HAP-1 (cell line): ENCODE data around the gene ZNF664.

Experiments
- DNase-seq, 2 experiments: peaks; one replicate each; pipeline ENCODE4 v3.0.0-alpha.2; 2016 to 2020; ENCODE audit warnings: low spot score in 2 of 2
- H3K27me3 ChIP-seq: fragments of 250-450 bp; sonication (Bioruptor Pico); 2 replicates; pipeline ENCODE4 v1.5.1; 2020; ENCODE audit warnings: low read depth, mild to moderate bottlenecking, moderate library complexity
- H3K36me3 ChIP-seq: fragments of 250-450 bp; sonication (Bioruptor Pico); replicated peaks from 2 replicates; pipeline ENCODE4 v1.5.1; 2020; ENCODE audit warnings: mild to moderate bottlenecking
- H3K4me1 ChIP-seq: fragments of 250-450 bp; sonication (Bioruptor Pico); 2 replicates; pipeline ENCODE4 v1.5.1; 2020; ENCODE audit warnings: mild to moderate bottlenecking
- H3K4me3 ChIP-seq: fragments of 250-450 bp; sonication (Bioruptor Pico); 2 replicates; pipeline ENCODE4 v1.5.1; 2020; ENCODE audit warnings: mild to moderate bottlenecking, moderate library complexity
- H3K9me3 ChIP-seq: fragments of 250-450 bp; sonication (Bioruptor Pico); 2 replicates; pipeline ENCODE4 v1.5.1; 2020; ENCODE audit warnings: mild to moderate bottlenecking, moderate library complexity
- in situ Hi-C: fragments of 300-500 bp; cut with MboI; formaldehyde crosslinking; loops from 3 replicates; pipeline ENCODE4 v1.14.3; 2020; ENCODE audit warnings: low sequenced_read_pairs, inconsistent platforms, mixed read lengths

The ZNF664 gene

GRCh38 chr12:124025661-124026060 is 52.6 kb downstream of the ZNF664 start:
- DNase-seq, result no peak
- Histone ChIP-seq H3K9me3 (no peaks in the 10 kb centered on the region), H3K27me3 (no peaks in the 10 kb centered on the region), H3K4me3 (no peak overlapping the region), H3K4me1 (no peaks in the 10 kb centered on the region), H3K36me3 (no peaks in the 10 kb centered on the region)
- in situ Hi-C loops, result loop anchor here (5.0 kb wide), 1 partner anchor 218 kb away; no protein-coding TSS in a partner anchor

DNA sequence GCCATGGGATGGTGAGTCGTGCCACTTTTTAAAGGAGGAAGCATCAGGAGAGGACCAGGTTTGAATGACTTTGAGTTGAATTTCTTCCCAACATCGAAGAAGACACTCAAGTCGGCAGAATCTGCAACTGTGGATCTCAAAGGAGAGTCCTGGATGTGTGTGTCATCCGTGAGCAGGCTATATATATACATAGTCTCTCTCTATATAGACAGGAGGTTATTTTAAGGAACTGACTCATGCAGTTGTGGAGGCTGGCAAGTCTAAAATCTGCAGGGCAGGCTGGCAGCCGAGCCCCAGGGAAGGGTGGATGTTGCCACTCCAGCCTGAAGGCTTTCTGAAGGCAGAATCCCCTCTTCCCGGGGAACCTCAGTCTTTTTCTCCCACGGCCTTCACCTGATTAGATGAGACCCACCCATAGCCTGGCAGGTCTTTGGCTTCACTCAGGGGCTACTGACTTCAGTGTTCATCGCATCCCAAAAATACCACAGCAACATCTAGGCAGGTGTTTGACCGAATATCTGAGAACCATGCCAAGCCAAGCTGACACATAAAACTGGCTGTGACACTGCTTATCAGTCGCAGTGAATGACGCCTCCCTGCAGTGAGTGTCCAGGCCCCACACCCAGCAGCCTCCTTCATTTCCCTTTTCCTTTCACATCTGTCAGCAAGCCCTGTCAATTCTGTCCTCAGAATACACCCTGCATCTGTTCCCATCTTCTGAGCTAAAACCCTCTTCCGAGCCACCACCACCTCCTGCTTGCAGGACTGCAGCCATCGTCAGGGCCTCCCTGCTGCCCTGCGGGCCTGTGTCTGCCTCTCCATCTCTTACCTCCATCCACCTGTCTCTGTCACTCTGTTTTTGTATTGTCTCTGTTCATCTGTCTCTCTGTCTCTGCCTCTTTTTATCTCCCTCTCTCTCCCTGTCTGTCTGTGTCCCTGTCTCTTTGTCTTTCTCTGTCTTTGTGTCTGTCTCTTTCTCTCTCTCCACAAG is 54.0 kb downstream of the ZNF664 start:
- in situ Hi-C loops, result loop anchor here (5.0 kb wide), 1 partner anchor 220 kb away; no protein-coding TSS in a partner anchor
- Histone ChIP-seq H3K4me3 (no peak overlapping the region), H3K36me3 (no peaks in the 10 kb centered on the region), H3K4me1 (no peaks in the 10 kb centered on the region), H3K27me3 (no peaks in the 10 kb centered on the region), H3K9me3 (no peaks in the 10 kb centered on the region)
- no peak for DNase-seq

DNA sequence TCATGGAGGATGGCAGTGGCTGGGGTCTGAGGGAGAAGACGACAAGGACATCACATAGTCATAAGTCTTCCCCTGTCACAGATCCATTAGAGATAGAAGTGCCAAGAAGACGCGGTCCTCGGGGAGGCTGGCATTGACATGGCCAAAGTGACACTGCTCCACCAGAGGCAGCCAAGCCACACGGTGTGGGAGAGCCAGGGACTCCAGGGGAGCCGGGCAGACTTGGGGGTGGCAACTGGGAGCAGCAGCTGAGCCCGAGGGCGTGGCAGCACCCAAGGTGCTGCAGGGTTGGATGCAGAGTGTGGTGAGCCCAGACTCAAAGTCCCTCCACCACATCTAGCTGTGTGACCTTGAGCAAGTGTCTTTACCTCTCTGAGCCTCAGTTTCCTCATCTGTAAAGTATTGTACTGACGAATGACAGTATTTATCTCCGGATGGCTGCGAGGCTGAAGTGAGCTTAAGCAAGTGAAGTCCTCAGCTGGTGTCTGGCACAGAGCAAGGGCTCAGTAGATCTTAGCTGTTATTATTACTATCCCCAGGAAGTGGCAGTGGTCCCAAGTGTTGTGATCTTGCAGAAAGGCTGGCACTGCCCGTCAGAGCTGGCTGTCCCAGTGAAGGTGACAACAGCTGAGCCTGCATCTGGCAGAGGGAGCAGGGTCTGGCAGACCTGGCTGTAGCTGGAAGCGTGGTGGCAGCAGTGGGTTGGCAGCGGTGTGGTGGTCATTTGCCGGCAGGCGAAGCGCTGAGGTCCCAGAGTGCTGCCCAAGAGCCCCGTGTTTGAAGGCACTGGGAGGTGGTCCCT is 54.9 kb downstream of the ZNF664 start:
- Histone ChIP-seq H3K27me3 (no peaks in the 10 kb centered on the region), H3K4me1 (no peaks in the 10 kb centered on the region), H3K9me3 (no peaks in the 10 kb centered on the region), H3K4me3 (no peak overlapping the region), H3K36me3 (no peaks in the 10 kb centered on the region)
- DNase-seq, result no peak
- in situ Hi-C loops, result loop anchor here (5.0 kb wide), 1 partner anchor 221 kb away; no protein-coding TSS in a partner anchor

- no peak for DNase-seq
- Histone ChIP-seq H3K36me3 (no peaks in the 10 kb centered on the region), H3K9me3 (no peaks in the 10 kb centered on the region), H3K4me3 (no peak overlapping the region), H3K4me1 (no peaks in the 10 kb centered on the region), H3K27me3 (no peaks in the 10 kb centered on the region)
- in situ Hi-C loops, result loop anchor here (5.0 kb wide), 1 partner anchor 221 kb away; no protein-coding TSS in a partner anchor
Measured at GRCh38 chr12:124028555-124028925, 55.5 kb downstream of the ZNF664 start.

DNA sequence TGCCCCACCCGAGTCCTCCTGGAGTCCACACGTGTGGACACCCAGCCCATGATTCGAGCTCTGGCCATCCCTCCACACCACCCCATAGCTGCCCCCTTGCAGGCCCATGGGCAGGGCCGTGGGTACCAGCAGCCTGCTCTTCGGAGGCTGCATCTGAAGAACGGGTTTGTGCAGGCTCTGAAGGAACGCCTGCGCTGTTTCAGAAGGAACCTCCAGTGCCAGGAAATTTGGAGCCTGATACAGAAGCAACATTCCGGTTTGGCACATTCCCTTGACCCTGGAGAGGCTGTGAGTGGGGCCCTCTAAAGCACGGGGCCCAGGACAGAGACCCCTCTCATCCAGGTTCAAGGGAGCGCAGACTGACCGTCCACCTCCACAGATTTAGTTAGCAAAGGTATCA is 57.0 kb downstream of the ZNF664 start:
- H3K9me3 ChIP-seq, result no peaks in the 10 kb centered on the region
- H3K4me3 ChIP-seq, result no peak overlapping the region
- in situ Hi-C loops, result no loop called here
- H3K27me3 ChIP-seq, result no peaks in the 10 kb centered on the region
- H3K4me1 ChIP-seq, result no peaks in the 10 kb centered on the region
- H3K36me3 ChIP-seq, result no peaks in the 10 kb centered on the region
- DNase-seq, result no peak

DNA sequence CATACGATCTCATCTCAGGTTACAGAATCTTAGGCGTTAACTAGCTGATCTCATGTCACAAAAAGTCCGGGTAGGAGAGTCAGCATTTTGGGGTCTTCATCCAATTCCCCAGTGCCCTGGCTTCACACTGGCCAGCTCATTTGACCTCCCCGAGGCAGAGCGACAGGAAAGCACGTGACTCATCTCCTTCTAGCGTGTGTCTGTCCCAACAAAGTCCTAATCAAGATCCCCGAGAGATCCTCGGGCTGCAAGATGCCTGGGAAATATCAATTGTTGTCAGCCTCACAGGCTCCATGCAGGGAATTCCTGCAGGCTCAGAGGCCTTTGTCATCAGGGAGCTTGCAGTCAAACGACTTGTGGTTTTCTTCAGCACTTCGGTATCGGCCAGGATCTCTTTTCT is 57.5 kb downstream of the ZNF664 start:
- Histone ChIP-seq H3K9me3 (no peaks in the 10 kb centered on the region), H3K27me3 (no peaks in the 10 kb centered on the region), H3K4me1 (no peaks in the 10 kb centered on the region), H3K36me3 (no peaks in the 10 kb centered on the region), H3K4me3 (no peak overlapping the region)
- DNase-seq, result no peak
- in situ Hi-C loops, result no loop called here

GRCh38 chr12:124031058-124031457 is 58.0 kb downstream of the ZNF664 start:
- Histone ChIP-seq H3K27me3 (no peaks in the 10 kb centered on the region), H3K4me1 (no peaks in the 10 kb centered on the region), H3K9me3 (no peaks in the 10 kb centered on the region), H3K4me3 (no peak overlapping the region), H3K36me3 (no peaks in the 10 kb centered on the region)
- no peak for DNase-seq
- in situ Hi-C loops, result no loop called here

GRCh38 chr12:124032265-124032886 is 59.4 kb downstream of the ZNF664 start:
- DNase-seq, result peak; percentile 62 to 73
- no peak overlapping the region for H3K4me3 ChIP-seq
- no peaks in the 10 kb centered on the region for H3K27me3 ChIP-seq
- H3K9me3 ChIP-seq, result no peaks in the 10 kb centered on the region
- H3K36me3 ChIP-seq, result no peaks in the 10 kb centered on the region
- H3K4me1 ChIP-seq, result no peaks in the 10 kb centered on the region
- in situ Hi-C loops, result no loop called here

DNA sequence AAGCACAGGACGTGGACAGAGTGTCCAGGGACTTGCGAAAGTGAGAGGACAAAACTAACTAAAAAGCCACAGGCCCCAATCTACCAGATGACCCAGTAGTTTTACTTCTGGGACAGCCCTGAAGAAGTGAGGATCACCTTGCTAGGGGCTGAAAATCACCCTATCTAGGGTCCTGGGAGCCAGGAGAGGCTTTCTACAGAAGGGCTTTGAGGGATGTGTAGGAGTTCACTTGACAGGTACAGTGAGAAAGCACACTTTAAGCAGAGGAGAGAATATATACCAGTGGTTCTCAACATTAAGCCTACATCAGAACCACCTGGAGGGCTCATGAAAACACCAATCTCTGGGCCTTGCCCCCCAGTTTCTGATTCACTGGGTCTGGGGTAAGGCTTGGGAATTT is 60.8 kb downstream of the ZNF664 start:
- no peaks in the 10 kb centered on the region for H3K27me3 ChIP-seq
- no peak for DNase-seq
- in situ Hi-C loops, result no loop called here
- H3K9me3 ChIP-seq, result no peaks in the 10 kb centered on the region
- no peaks in the 10 kb centered on the region for H3K4me1 ChIP-seq
- no peak overlapping the region for H3K4me3 ChIP-seq
- H3K36me3 ChIP-seq, result no peaks in the 10 kb centered on the region

DNA sequence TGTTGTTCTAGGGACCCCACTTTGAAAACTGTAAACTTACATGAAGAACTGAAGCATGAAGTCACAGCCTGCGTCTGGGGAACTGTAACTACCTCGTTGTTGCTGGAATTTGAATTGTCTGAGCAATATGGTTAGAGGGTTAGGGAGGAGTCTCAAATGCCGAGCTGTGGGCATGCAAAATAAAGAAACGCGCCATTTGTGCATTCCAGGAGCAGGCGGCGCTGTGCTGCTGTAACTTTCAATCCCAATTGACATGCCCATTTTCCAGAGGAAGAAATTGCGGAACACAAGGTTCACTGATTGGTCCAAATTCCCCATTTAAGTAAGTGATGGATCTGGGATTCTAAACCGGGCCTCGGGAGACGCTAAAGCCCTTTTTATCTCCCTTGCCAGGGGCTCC is 61.3 kb downstream of the ZNF664 start:
- in situ Hi-C loops, result no loop called here
- Histone ChIP-seq H3K36me3 (no peaks in the 10 kb centered on the region), H3K4me3 (no peak overlapping the region), H3K27me3 (no peaks in the 10 kb centered on the region), H3K9me3 (no peaks in the 10 kb centered on the region), H3K4me1 (no peaks in the 10 kb centered on the region)
- no peak for DNase-seq

GRCh38 chr12:124035163-124035562 is 62.1 kb downstream of the ZNF664 start:
- H3K4me1 ChIP-seq, result no peaks in the 10 kb centered on the region
- no peak for DNase-seq
- no peaks in the 10 kb centered on the region for H3K27me3 ChIP-seq
- H3K4me3 ChIP-seq, result no peak overlapping the region
- no peaks in the 10 kb centered on the region for H3K9me3 ChIP-seq
- no peaks in the 10 kb centered on the region for H3K36me3 ChIP-seq
- in situ Hi-C loops, result no loop called here

- no peaks in the 10 kb centered on the region for H3K36me3 ChIP-seq
- in situ Hi-C loops, result no loop called here
- H3K9me3 ChIP-seq, result no peaks in the 10 kb centered on the region
- no peaks in the 10 kb centered on the region for H3K4me1 ChIP-seq
- H3K27me3 ChIP-seq, result no peaks in the 10 kb centered on the region
- no peak overlapping the region for H3K4me3 ChIP-seq
- no peak for DNase-seq
Measured at GRCh38 chr12:124036171-124036598, 63.2 kb downstream of the ZNF664 start.

GRCh38 chr12:124036657-124037109 is 63.7 kb downstream of the ZNF664 start:
- no peaks in the 10 kb centered on the region for H3K4me1 ChIP-seq
- peak; percentile 57 to 66 for DNase-seq
- H3K27me3 ChIP-seq, result no peaks in the 10 kb centered on the region
- no peak overlapping the region for H3K4me3 ChIP-seq
- in situ Hi-C loops, result no loop called here
- H3K9me3 ChIP-seq, result no peaks in the 10 kb centered on the region
- no peaks in the 10 kb centered on the region for H3K36me3 ChIP-seq
